HepG2 (cell line): ENCODE results near the gene RBMS2. TPM values are rescaled to one million over a fixed set of nuclear protein-coding genes. Genes with fewer than 3 reads are reported as not detected.

Source experiments
- ATAC-seq: fragments of 200-7000 bp; cut with Tn5 transposase; 3 replicates; pipeline ENCODE4 v1.9.1; 2020; ENCODE audit warnings: mild to moderate bottlenecking, moderate library complexity
- BruUV-seq: library from RNA; stranded (reverse); fragments of 400-500 nt; replicated peaks from 2 replicates; lab custom pipeline; 2021; lab: Mats Ljungman, UMichigan
- CTCF ChIA-PET: fragments of 300-600 bp; formaldehyde crosslinking; extraction: SDS; loops from one replicate; lab custom pipeline; 2021; ENCODE audit warnings: low total read pairs, inconsistent platforms, low intra/inter-chr PET ratio; lab: Yijun Ruan, JAX
- POLR2A ChIA-PET: fragments of 350-600 bp; sonication (Branson Sonifier 250); formaldehyde crosslinking; loops from one replicate; lab custom pipeline; 2020; ENCODE audit warnings: antibody characterized with exemption, inconsistent platforms; lab: Yijun Ruan, JAX
- DNase-seq: peaks from one replicate; pipeline ENCODE4 v3.0.0-alpha.2; 2015; ENCODE audit warnings: low spot score
- FAIRE-seq: peaks from 3 replicates; lab custom pipeline; 2011; peaks lifted over from hg19 to GRCh38; lab: Jason Lieb, UNC
- H2AFZ ChIP-seq: one replicate; pipeline ENCODE4 v1.6.1; 2011; ENCODE audit warnings: low read length, inconsistent platforms
- H3K27ac ChIP-seq: fragments of 300-600 bp; 3 replicates; pipeline ENCODE4 v1.8.0; 2011; ENCODE audit warnings: mixed run types, mild to moderate bottlenecking, mixed read lengths, low read length, inconsistent platforms; ENCODE audit not compliant: insufficient read depth; ENCODE audit errors: extremely low read length
- H3K27me3 ChIP-seq, 2 experiments: fragments of 200-600 bp in 1 of 2; 2 replicates in 1 of 2; 3 replicates in 1 of 2; pipeline versions ENCODE4 v1.6.0 to v1.8.0; 2011; ENCODE audit warnings: low read length in 2 of 2, mild to moderate bottlenecking in 2 of 2, moderate library complexity in 2 of 2, inconsistent platforms in 1 of 2; ENCODE audit not compliant: insufficient read depth in 2 of 2, control insufficient read depth in 1 of 2
- H3K36me3 ChIP-seq, 2 experiments: fragments of 200-600 bp in 1 of 2; replicated peaks in 1 of 2; 2 replicates in 1 of 2; 3 replicates in 1 of 2; pipeline versions ENCODE4 v1.5.1 to v1.8.0; 2011; ENCODE audit warnings: low read length in 2 of 2, inconsistent platforms in 1 of 2; ENCODE audit not compliant: insufficient read depth in 2 of 2, control insufficient read depth in 1 of 2
- H3K4me1 ChIP-seq: 2 replicates; pipeline ENCODE4 v1.5.1; 2012; ENCODE audit warnings: low read length, inconsistent platforms; ENCODE audit not compliant: insufficient read depth
- H3K4me2 ChIP-seq: 2 replicates; pipeline ENCODE4 v1.6.0; 2011; ENCODE audit warnings: low read depth, low read length, inconsistent platforms
- H3K4me3 ChIP-seq, 3 experiments: fragments of 200-600 bp in 1 of 3; sonication (generic), shearing (Covaris generic) in 1 of 3; replicated peaks in 1 of 3; 2 replicates each; pipeline ENCODE4 v1.5.1; 2011 to 2016; ENCODE audit warnings: low read length in 3 of 3, inconsistent platforms in 2 of 3, low read depth in 2 of 3, mild to moderate bottlenecking in 2 of 3, control low read depth in 1 of 3, mixed read lengths in 1 of 3; ENCODE audit not compliant: insufficient read depth in 1 of 3
- H3K79me2 ChIP-seq: one replicate; pipeline ENCODE4 v1.6.1; 2011; ENCODE audit warnings: low read length, inconsistent platforms; ENCODE audit not compliant: insufficient read depth
- H3K9ac ChIP-seq: 2 replicates; pipeline ENCODE4 v1.6.0; 2011; ENCODE audit warnings: mild to moderate bottlenecking, low read depth, low read length, inconsistent platforms; ENCODE audit not compliant: insufficient read depth
- H3K9me3 ChIP-seq: 2 replicates; pipeline ENCODE4 v1.5.1; 2012; ENCODE audit warnings: mild to moderate bottlenecking, low read length
- H4K20me1 ChIP-seq: 2 replicates; pipeline ENCODE4 v1.6.0; 2011; ENCODE audit warnings: inconsistent platforms, mild to moderate bottlenecking, low read length, moderate library complexity; ENCODE audit not compliant: insufficient read depth
- ARID2 ChIP-seq: sonication (generic); formaldehyde crosslinking; IDR thresholded peaks from 2 replicates; pipeline ENCODE4 v1.8.1; 2022; ENCODE audit warnings: mild to moderate bottlenecking, missing genetic modification reagents, borderline replicate concordance
- CC2D1A ChIP-seq: sonication (generic); formaldehyde crosslinking; IDR thresholded peaks from 2 replicates; pipeline ENCODE4 v1.8.1; 2023; ENCODE audit warnings: mild to moderate bottlenecking, missing genetic modification reagents
- CCAR2 ChIP-seq: fragments of 200-400 bp; formaldehyde crosslinking; optimal IDR thresholded peaks from 2 replicates; pipeline ENCODE3; 2018; ENCODE audit warnings: low read depth, mild to moderate bottlenecking, low read length, moderate library complexity
- EZH2 ChIP-seq: conservative IDR thresholded peaks from 2 replicates; pipeline ENCODE4 v1.6.1; 2012; ENCODE audit warnings: mild to moderate bottlenecking, low read depth, low read length, moderate library complexity
- FOXJ3 ChIP-seq: sonication (generic); formaldehyde crosslinking; IDR thresholded peaks from 2 replicates; pipeline ENCODE4 v1.4.0; 2020; ENCODE audit warnings: missing genetic modification reagents, mild to moderate bottlenecking, borderline replicate concordance
- GABPB1 ChIP-seq: IDR thresholded peaks from 2 replicates; pipeline ENCODE4 v1.6.1; 2016; ENCODE audit warnings: mild to moderate bottlenecking, missing genetic modification reagents, moderate library complexity, missing compliant biosample characterization
- HIC2 ChIP-seq: sonication (generic); formaldehyde crosslinking; IDR thresholded peaks from 2 replicates; pipeline ENCODE4 v1.9.0; 2022; ENCODE audit warnings: low read depth, missing genetic modification reagents
- HMGXB4 ChIP-seq, 2 experiments: sonication (generic) in 1 of 2; formaldehyde crosslinking in 1 of 2; IDR thresholded peaks; 2 replicates each; pipeline versions ENCODE4 v1.4.0 to v1.6.1; 2018 to 2020; ENCODE audit warnings: missing genetic modification reagents in 2 of 2, borderline replicate concordance in 1 of 2, low read depth in 1 of 2, mild to moderate bottlenecking in 1 of 2, missing biosample characterization in 1 of 2
- PATZ1 ChIP-seq: sonication (generic); formaldehyde crosslinking; IDR thresholded peaks from 2 replicates; pipeline ENCODE4 v1.4.0; 2020; ENCODE audit warnings: missing genetic modification reagents
- THAP11 ChIP-seq: IDR thresholded peaks from 2 replicates; pipeline ENCODE4 v1.6.1; 2016; ENCODE audit warnings: missing biosample characterization, missing genetic modification reagents
- ZNF281 ChIP-seq: sonication (generic); formaldehyde crosslinking; IDR thresholded peaks from 2 replicates; pipeline ENCODE4 v1.4.0; 2020; ENCODE audit warnings: missing genetic modification reagents, borderline replicate concordance
- ZNF446 ChIP-seq: sonication (generic); formaldehyde crosslinking; IDR thresholded peaks from 2 replicates; pipeline ENCODE4 v1.5.0; 2020; ENCODE audit warnings: mild to moderate bottlenecking, missing genetic modification reagents
- ZNF570 ChIP-seq: sonication (generic); formaldehyde crosslinking; IDR thresholded peaks from 2 replicates; pipeline ENCODE4 v1.4.0; 2020; ENCODE audit warnings: mild to moderate bottlenecking, missing genetic modification reagents, borderline replicate concordance
- WGBS: methylation state at CpG from one replicate; pipeline ENCODE4 v1.1.6; 2017; ENCODE audit warnings: low lambda C conversion rate; 5-methylcytosine and 5-hydroxymethylcytosine counted together
- in situ Hi-C: cut with HindIII; loops from 2 replicates; pipeline ENCODE4 v1.10.0; 2017; ENCODE audit warnings: low pct_unique_long_range_greater_than_20kb; ENCODE audit not compliant: extremely low pct_ligation_motif_present
- intact Hi-C: fragments of 100-400 bp; cut with micrococcal nuclease; formaldehyde crosslinking; loops from one replicate; pipeline ENCODE4 v1.10.0; 2022; ENCODE audit not compliant: unreplicated experiment
- polyA plus RNA-seq, 8 experiments: library from polyadenylated mRNA; depleted of rRNA in 3 of 8; stranded (reverse) in 7 of 8; unstranded in 1 of 8; fragments of >200 nt; fragmentation: Illumina TruSeq in 4 of 8; extraction: Trizol in 4 of 8; gene quantifications; 2 replicates each; pipeline versions ENCODE4 v1.2.1 to v1.2.3, GENCODE V29; 2011 to 2016; ENCODE audit warnings: low read depth in 4 of 8, missing spikeins in 1 of 8, mixed read lengths in 1 of 8; ENCODE audit not compliant: insufficient read depth in 1 of 8
- total RNA-seq, 5 experiments: library from RNA; depleted of rRNA; stranded (reverse); fragments of >200 nt; fragmentation: Illumina TruSeq; extraction: Trizol; gene quantifications; 2 replicates each; pipeline ENCODE4 v1.2.3, GENCODE V29; 2016; ENCODE audit warnings: low read depth in 1 of 5

The RBMS2 gene
- total and polyA plus RNA-seq, 2 of the 13 experiments (the other 11 are each of a cell fraction or from before 2014, with no cell fraction given), result 0.53 to 7.4 TPM

GRCh38 chr12:56634837-56635791 lies 113.5 kb downstream of the RBMS2 start:
- Histone ChIP-seq H3K9ac (peak overlapping the region; percentile 77), H4K20me1 (no peaks in the 10 kb centered on the region), H3K4me1 (peaks cover 49% of the 10 kb centered on the region), H3K27ac (peak overlapping the region; percentile 92), H3K9me3 (no peaks in the 10 kb centered on the region), H3K4me2 (peak overlapping the region; percentile 100), H3K36me3 (peaks cover 3 to 24% of the 10 kb centered on the region in 2 experiments), H2AFZ (no peak overlapping the region), H3K79me2 (peaks cover 27% of the 10 kb centered on the region), H3K4me3 (peak overlapping the region; percentile 68 to 92 (median 80)), H3K27me3 (peaks cover 0 to 3% of the 10 kb centered on the region in 2 experiments; a peak in 1 of 5 replicates)
- in situ Hi-C loops, result no loop called here
- BruUV-seq, result no TSS peak
- no peak for FAIRE-seq
- peak; percentile 75 for DNase-seq
- intact Hi-C loops, result no loop called here
- ChIA-PET POLR2A (interaction anchor here (1.0 to 3.9 kb wide), 11 partner anchors 10 to 414 kb away, joined by 3 to 58 read pairs (median 4); partner anchors contain the start of genes ATP5F1B, NACA, PTGES3 and RBMS2), CTCF (no interaction called here)
- peak; percentile 50 for ATAC-seq
- 0% methylated on average over 17 of the region's 47 CpGs for WGBS
- TF ChIP-seq ARID2 (CRISPR knock-in tag), result no peak
- peak; percentile 51 for TF ChIP-seq GABPB1
- peak; percentile 57; the same call in 1 of the 2 replicates for TF ChIP-seq PATZ1
- peak in 1 of 2 experiments; percentile 52; a peak in 1 of 4 replicates for TF ChIP-seq HMGXB4 (CRISPR knock-in tag; IDR thresholded peaks at IDR 0.05; ENCODE audit: borderline replicate concordance in 1 of 2, low read depth in 1 of 2)
- TF ChIP-seq FOXJ3 (CRISPR knock-in tag), result no peak
- no peak for TF ChIP-seq ZNF446 (CRISPR knock-in tag)
- no peak for TF ChIP-seq HIC2 (CRISPR knock-in tag)
- TF ChIP-seq ZNF570, result no peak
- peak; percentile 31; the same call in 1 of the 2 replicates for TF ChIP-seq ZNF281
- no peak for TF ChIP-seq EZH2
- no peak for TF ChIP-seq CC2D1A (CRISPR knock-in tag)
- TF ChIP-seq THAP11, result peak; percentile 45; the same call in 1 of the 2 replicates
- TF ChIP-seq CCAR2, result no peak
